Common myeloid progenitor, CD34-positive (primary cell): Measurements from ENCODE around the gene PSTPIP2.

Experiments
- CTCF ChIA-PET: fragments of 350-600 bp; sonication (Branson Sonifier 250); formaldehyde crosslinking; loops from one replicate; lab custom pipeline; 2021; ENCODE audit warnings: antibody characterized with exemption; lab: Charles Lee
- POLR2A ChIA-PET: fragments of 350-600 bp; sonication (Branson Sonifier 250); formaldehyde crosslinking; loops from one replicate; lab custom pipeline; 2021; ENCODE audit warnings: antibody characterized with exemption; lab: Charles Lee
- DNase-seq, 3 donors: peaks; one replicate each; pipeline versions ENCODE4 v3.0.0 to v3.0.0-alpha.2; 2013
- H3K27ac ChIP-seq, 2 experiments: 1 replicate in 1 of 2; 2 replicates in 1 of 2; pipeline ENCODE4 v1.7.0; 2013; ENCODE audit warnings: inconsistent platforms in 2 of 2, low read length in 2 of 2, mild to moderate bottlenecking in 2 of 2, low read depth in 1 of 2, moderate library complexity in 1 of 2; ENCODE audit not compliant: severe bottlenecking in 2 of 2, insufficient read depth in 1 of 2, poor library complexity in 1 of 2
- H3K27me3 ChIP-seq, 5 experiments: replicated peaks in 2 of 5; 1 replicate in 3 of 5; 2 replicates in 2 of 5; pipeline versions ENCODE4 v1.6.1 to v1.7.0; 2013; ENCODE audit warnings: low read length in 4 of 5, mild to moderate bottlenecking in 2 of 5, moderate library complexity in 2 of 5, inconsistent platforms in 1 of 5; ENCODE audit not compliant: insufficient read depth in 5 of 5, control insufficient read depth in 4 of 5
- H3K36me3 ChIP-seq, 4 experiments: 1 replicate in 2 of 4; 2 replicates in 2 of 4; pipeline versions ENCODE4 v1.6.1 to v1.7.0; 2013; ENCODE audit warnings: low read length in 3 of 4, control low read depth in 1 of 4, mild to moderate bottlenecking in 1 of 4; ENCODE audit not compliant: control insufficient read depth in 4 of 4, insufficient read depth in 4 of 4
- H3K4me1 ChIP-seq, 4 experiments: 1 replicate in 3 of 4; 2 replicates in 1 of 4; pipeline versions ENCODE4 v1.6.1 to v1.7.1; 2013; ENCODE audit warnings: low read length in 3 of 4, mild to moderate bottlenecking in 3 of 4, control low read depth in 1 of 4, inconsistent platforms in 1 of 4, moderate library complexity in 1 of 4; ENCODE audit not compliant: control insufficient read depth in 4 of 4, insufficient read depth in 4 of 4; ENCODE audit errors: control extremely low read depth in 1 of 4
- H3K4me3 ChIP-seq, 7 experiments: 1 replicate in 4 of 7; 2 replicates in 3 of 7; pipeline versions ENCODE4 v1.5.1 to v1.7.0; 2013; ENCODE audit warnings: mild to moderate bottlenecking in 7 of 7, low read length in 6 of 7, moderate library complexity in 6 of 7, inconsistent platforms in 2 of 7, low read depth in 2 of 7, control low read depth in 1 of 7; ENCODE audit not compliant: insufficient read depth in 4 of 7, control insufficient read depth in 1 of 7; ENCODE audit errors: extremely low read depth in 1 of 7
- H3K9me3 ChIP-seq, 5 experiments: 1 replicate in 4 of 5; 2 replicates in 1 of 5; pipeline versions ENCODE4 v1.6.1 to v1.7.1; 2013; ENCODE audit warnings: low read length in 4 of 5, mild to moderate bottlenecking in 2 of 5, inconsistent platforms in 1 of 5, low read depth in 1 of 5, moderate library complexity in 1 of 5; ENCODE audit not compliant: control insufficient read depth in 4 of 5, insufficient read depth in 2 of 5; ENCODE audit errors: control extremely low read depth in 1 of 5
- WGBS: methylation state at CpG from one replicate; pipeline ENCODE4 v1.1.5; 2013; ENCODE audit not compliant: insufficient coverage; 5-methylcytosine and 5-hydroxymethylcytosine counted together

The PSTPIP2 gene

DNA sequence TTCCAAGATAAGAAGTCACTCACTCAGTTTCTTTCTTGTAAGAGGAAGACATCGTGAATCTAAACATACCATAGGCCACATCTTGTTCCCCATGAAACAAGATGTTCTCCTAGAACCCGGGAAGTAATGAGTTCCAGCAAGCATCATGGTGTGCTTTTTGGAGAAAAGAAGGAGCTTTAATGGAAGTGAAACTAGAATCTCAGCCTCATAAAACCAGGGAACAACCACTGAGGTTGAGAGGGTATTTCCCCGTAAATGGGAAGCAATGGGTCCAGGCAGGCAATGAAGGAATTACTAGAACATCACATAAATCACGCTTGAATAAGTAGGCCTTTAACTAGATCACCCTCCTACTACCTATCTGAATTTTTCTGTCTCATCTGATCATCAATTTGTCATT, 40.3 kb downstream of the PSTPIP2 start:
- WGBS: 100% methylated on average over 3 of the region's 4 CpGs
- Histone ChIP-seq H3K27ac (no peak overlapping the region), H3K4me1 (peaks cover 5 to 9% (median 7%) of the 10 kb centered on the region in 4 experiments), H3K9me3 (peaks cover 0 to 3% (median 0%) of the 10 kb centered on the region in 5 experiments), H3K27me3 (peaks cover 0 to 7% (median 0%) of the 10 kb centered on the region in 5 experiments), H3K4me3 (no peak overlapping the region), H3K36me3 (peaks cover 2 to 41% (median 10%) of the 10 kb centered on the region in 4 experiments)
- ChIA-PET POLR2A (no interaction called here), CTCF (interaction anchor here (5.2 kb wide), 1 partner anchor 41 kb away, joined by 27 read pairs; the partner anchor contains the start of gene PSTPIP2)
- DNase-seq: no peak

DNA sequence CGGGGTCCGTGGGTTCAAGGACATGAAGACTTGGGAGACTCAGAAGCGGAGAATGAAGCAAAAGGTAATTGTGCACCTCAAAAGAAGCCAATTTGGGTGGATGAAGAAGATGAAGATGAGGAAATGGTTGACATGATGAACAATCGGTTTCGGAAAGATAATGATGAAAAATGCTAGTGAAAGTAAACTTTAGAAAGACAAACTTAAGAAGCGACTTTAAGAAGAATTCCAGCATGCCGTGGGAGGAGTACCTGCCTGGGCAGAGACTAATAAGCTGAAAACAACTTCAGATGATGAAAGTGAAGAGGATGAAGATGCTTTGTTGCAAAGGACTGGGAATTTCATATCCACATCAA, 43.5 kb downstream of the PSTPIP2 start:
- ChIA-PET CTCF (interaction anchor here (1.4 to 2.8 kb wide), 2 partner anchors 27 to 45 kb away, joined by 4 to 8 read pairs; no protein-coding TSS in a partner anchor), POLR2A (no interaction called here)
- 65% methylated on average over 7 of the region's 7 CpGs for WGBS
- Histone ChIP-seq H3K27me3 (peaks cover 0 to 7% (median 0%) of the 10 kb centered on the region in 5 experiments), H3K9me3 (peaks cover 0 to 3% (median 0%) of the 10 kb centered on the region in 5 experiments), H3K4me3 (peak overlapping the region in 5 of 7 experiments; percentile 50 to 78 (median 58)), H3K36me3 (peaks cover 2 to 37% (median 9%) of the 10 kb centered on the region in 4 experiments), H3K27ac (no peak overlapping the region), H3K4me1 (peaks cover 5 to 9% (median 7%) of the 10 kb centered on the region in 4 experiments)
- DNase-seq: no peak

- ChIA-PET POLR2A (no interaction called here), CTCF (interaction anchor here (1.1 kb wide), 1 partner anchor 53 kb away, joined by 3 read pairs; no protein-coding TSS in a partner anchor)
- 94% methylated on average over 2 of the region's 3 CpGs for WGBS
- Histone ChIP-seq H3K27me3 (no peaks in the 10 kb centered on the region), H3K27ac (no peak overlapping the region), H3K36me3 (peaks cover 0 to 27% (median 12%) of the 10 kb centered on the region in 4 experiments), H3K4me3 (no peak overlapping the region), H3K4me1 (peaks cover 0 to 3% (median 0%) of the 10 kb centered on the region in 4 experiments), H3K9me3 (no peaks in the 10 kb centered on the region)
- no peak for DNase-seq
Measured at GRCh38 chr18:46019936-46020335, 52.1 kb downstream of the PSTPIP2 start.

DNA sequence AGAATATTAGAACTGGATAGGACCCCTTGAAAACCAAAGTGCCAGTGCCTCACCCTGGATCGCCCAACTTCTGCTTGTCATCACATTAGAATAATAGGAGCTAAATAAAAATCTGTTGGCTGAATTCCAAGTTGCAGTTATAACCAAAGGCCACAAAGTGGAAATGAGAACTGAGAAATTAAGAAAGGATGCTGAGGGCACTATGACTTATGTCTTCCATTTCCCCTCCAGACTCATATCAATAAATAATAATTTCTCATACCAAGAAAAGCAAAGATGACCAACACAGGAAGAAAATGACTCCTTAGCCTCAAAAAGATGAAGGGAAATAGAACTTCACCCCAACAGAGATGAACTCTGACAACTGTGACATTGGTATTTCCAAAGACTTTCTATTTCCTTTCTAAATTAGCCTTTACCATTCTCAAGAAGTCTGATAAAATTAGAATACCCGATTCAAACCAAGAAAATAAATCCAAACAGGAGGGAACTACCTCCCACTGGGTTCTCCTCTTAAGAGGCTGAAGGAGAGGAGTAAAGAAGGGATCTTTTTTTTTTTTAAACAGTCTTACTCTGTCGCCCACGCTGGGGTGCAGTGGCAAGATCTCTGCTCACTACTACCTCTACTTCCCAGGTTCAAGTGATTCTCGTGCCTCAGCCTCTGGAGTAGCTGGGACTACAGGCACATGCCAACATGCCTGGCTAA, 58.4 kb downstream of the PSTPIP2 start:
- H3K36me3 ChIP-seq: peaks cover 0 to 32% (median 8%) of the 10 kb centered on the region in 4 experiments
- POLR2A ChIA-PET: no interaction called here
- H3K4me3 ChIP-seq: no peak overlapping the region
- H3K9me3 ChIP-seq: no peaks in the 10 kb centered on the region
- no peaks in the 10 kb centered on the region for H3K27me3 ChIP-seq
- WGBS: 89% methylated on average over 1 of the region's 5 CpGs
- peaks cover 13 to 39% (median 34%) of the 10 kb centered on the region in 4 experiments for H3K4me1 ChIP-seq
- peak; percentile 60 to 76 (median 71) for DNase-seq
- no peak overlapping the region for H3K27ac ChIP-seq
- CTCF ChIA-PET: interaction anchor here (0.9 to 1.2 kb wide), 6 partner anchors 11 to 60 kb away, joined by 3 to 5 read pairs (median 4); no protein-coding TSS in a partner anchor

GRCh38 chr18:46010676-46011075, 61.4 kb downstream of the PSTPIP2 start:
- H3K4me3 ChIP-seq: no peak overlapping the region
- ChIA-PET CTCF (interaction anchor here (1.1 to 3.0 kb wide), 7 partner anchors 11 to 63 kb away, joined by 3 to 14 read pairs (median 8); no protein-coding TSS in a partner anchor), POLR2A (interaction anchor here (0.8 kb wide), 1 partner anchor 33 kb away, joined by 3 read pairs; no protein-coding TSS in a partner anchor)
- H3K4me1 ChIP-seq: peaks cover 13 to 43% (median 36%) of the 10 kb centered on the region in 4 experiments
- H3K27me3 ChIP-seq: no peaks in the 10 kb centered on the region
- H3K9me3 ChIP-seq: no peaks in the 10 kb centered on the region
- no peak for DNase-seq
- H3K27ac ChIP-seq: no peak overlapping the region
- peaks cover 0 to 41% (median 9%) of the 10 kb centered on the region in 4 experiments for H3K36me3 ChIP-seq
- WGBS: 100% methylated on average over 1 of the region's 4 CpGs

GRCh38 chr18:46010050-46010449, 62.0 kb downstream of the PSTPIP2 start:
- WGBS: 100% methylated on average over 4 of the region's 4 CpGs
- peaks cover 13 to 43% (median 36%) of the 10 kb centered on the region in 4 experiments for H3K4me1 ChIP-seq
- no peaks in the 10 kb centered on the region for H3K9me3 ChIP-seq
- POLR2A ChIA-PET: no interaction called here
- H3K27ac ChIP-seq: no peak overlapping the region
- CTCF ChIA-PET: interaction anchor here (0.7 to 3.0 kb wide), 10 partner anchors 10 to 65 kb away, joined by 3 to 14 read pairs (median 6); no protein-coding TSS in a partner anchor
- H3K27me3 ChIP-seq: no peaks in the 10 kb centered on the region
- no peak for DNase-seq
- peak overlapping the region in 2 of 7 experiments; percentile 10 to 30 for H3K4me3 ChIP-seq
- H3K36me3 ChIP-seq: peaks cover 0 to 40% (median 5%) of the 10 kb centered on the region in 4 experiments
